Fibroblast of lung (primary cell): Measurements from ENCODE around the gene SNX30. TPM values are rescaled to one million over a fixed set of nuclear protein-coding genes. Genes with fewer than 3 reads are reported as not detected.
A peak's percentile ranks its signal among the peaks of the same experiment; 100 is the strongest.

Experiments
- DNase-seq, 2 donors: peaks; one replicate each; pipeline versions ENCODE4 v3.0.0 to v3.0.0-alpha.2; 2010; ENCODE audit warnings: low read depth in 2 of 2
- H2AFZ ChIP-seq: 2 replicates; pipeline ENCODE4 v1.5.1; 2012; ENCODE audit warnings: low read length, control low read depth, inconsistent platforms
- H3K27ac ChIP-seq: 2 replicates; pipeline ENCODE4 v1.5.1; 2011; ENCODE audit warnings: low read length, control low read depth; ENCODE audit not compliant: insufficient read depth
- H3K27me3 ChIP-seq: 2 replicates; pipeline ENCODE4 v1.5.1; 2011; ENCODE audit warnings: mild to moderate bottlenecking, low read length; ENCODE audit not compliant: control insufficient read depth, insufficient read depth
- H3K36me3 ChIP-seq: 2 replicates; pipeline ENCODE4 v1.5.1; 2011; ENCODE audit warnings: low read length; ENCODE audit not compliant: control insufficient read depth, insufficient read depth
- H3K4me1 ChIP-seq: 2 replicates; pipeline ENCODE4 v1.5.1; 2011; ENCODE audit warnings: low read length; ENCODE audit not compliant: control insufficient read depth, insufficient read depth; ENCODE audit errors: extremely low read depth
- H3K4me2 ChIP-seq: 2 replicates; pipeline ENCODE4 v1.5.1; 2011; ENCODE audit warnings: low read length, control low read depth; ENCODE audit not compliant: insufficient read depth; ENCODE audit errors: extremely low read depth
- H3K4me3 ChIP-seq, 4 experiments: fragments of 200-600 bp in 1 of 4; sonication (generic) in 1 of 4; replicated peaks in 1 of 4; 2 replicates each; pipeline ENCODE4 v1.5.1; 2011 to 2016; ENCODE audit warnings: low read length in 4 of 4, low read depth in 3 of 4, mild to moderate bottlenecking in 3 of 4, control low read depth in 2 of 4, inconsistent platforms in 1 of 4, mixed read lengths in 1 of 4; ENCODE audit not compliant: insufficient read depth in 1 of 4; ENCODE audit errors: control extremely low read depth in 1 of 4
- H3K79me2 ChIP-seq: 2 replicates; pipeline ENCODE4 v1.5.1; 2012; ENCODE audit warnings: mild to moderate bottlenecking, low read length, inconsistent platforms; ENCODE audit not compliant: control insufficient read depth, insufficient read depth
- H3K9ac ChIP-seq: 2 replicates; pipeline ENCODE4 v1.5.1; 2011; ENCODE audit warnings: mild to moderate bottlenecking, low read length, control low read depth; ENCODE audit not compliant: insufficient read depth
- H3K9me3 ChIP-seq: 2 replicates; pipeline ENCODE4 v1.5.1; 2012; ENCODE audit warnings: low read depth, low read length; ENCODE audit not compliant: control insufficient read depth, insufficient read depth
- H4K20me1 ChIP-seq: 2 replicates; pipeline ENCODE4 v1.5.1; 2011; ENCODE audit warnings: low read length; ENCODE audit not compliant: control insufficient read depth, insufficient read depth; ENCODE audit errors: extremely low read depth
- CTCF ChIP-seq, 2 donors: IDR thresholded peaks in 1 of 2; conservative IDR thresholded peaks in 1 of 2; 1 replicate in 1 of 2; 2 replicates in 1 of 2; pipeline ENCODE4 v1.5.1; 2011 to 2012; ENCODE audit warnings: low read length in 2 of 2, control low read depth in 1 of 2, inconsistent platforms in 1 of 2, low read depth in 1 of 2, mild to moderate bottlenecking in 1 of 2
- EZH2 ChIP-seq: IDR thresholded peaks from 2 replicates; pipeline ENCODE4 v1.5.1; 2012; ENCODE audit warnings: low read length, control low read depth, mild to moderate bottlenecking; ENCODE audit errors: missing control alignments
- polyA plus RNA-seq, 2 donors: library from polyadenylated mRNA; depleted of rRNA in 1 of 2; stranded (reverse) in 1 of 2; unstranded in 1 of 2; fragments of >200 nt; gene quantifications; 2 replicates each; pipeline ENCODE4 v1.2.1, GENCODE V29; 2011 to 2012; ENCODE audit warnings: missing spikeins in 1 of 2
- total RNA-seq: library from RNA; depleted of rRNA; stranded (reverse); fragments of >200 nt; gene quantifications from 2 replicates; pipeline ENCODE4 v1.2.1, GENCODE V29; 2014

Gene SNX30
- total and polyA plus RNA-seq, 2 donors (not counting 1 experiment from before 2014, with no cell fraction given), result 7.9 to 20.6 TPM

GRCh38 chr9:112861155-112861554 lies 110.6 kb downstream of the SNX30 start:
- no peak overlapping the region for H3K9ac ChIP-seq
- H4K20me1 ChIP-seq, result no peaks in the 10 kb centered on the region
- no peak overlapping the region for H3K4me3 ChIP-seq
- no peak for DNase-seq
- no peaks in the 10 kb centered on the region for H3K79me2 ChIP-seq
- no peak overlapping the region for H3K27ac ChIP-seq
- peaks cover 7% of the 10 kb centered on the region for H3K4me1 ChIP-seq
- no peak overlapping the region for H3K4me2 ChIP-seq
- TF ChIP-seq CTCF (conservative IDR thresholded peaks at IDR 0.05 in 1 of 2, IDR thresholded peaks at IDR 0.05 in 1 of 2; ENCODE audit: low read depth in 1 of 2, low read length in 2 of 2) (no peak), EZH2 (no peak)
- H3K27me3 ChIP-seq, result no peaks in the 10 kb centered on the region
- H3K36me3 ChIP-seq, result no peaks in the 10 kb centered on the region
- no peaks in the 10 kb centered on the region for H3K9me3 ChIP-seq
- no peak overlapping the region for H2AFZ ChIP-seq

GRCh38 chr9:112861638-112862555 lies 111.3 kb downstream of the SNX30 start:
- Histone ChIP-seq H3K36me3 (no peaks in the 10 kb centered on the region), H3K4me1 (peaks cover 7% of the 10 kb centered on the region), H3K4me2 (peak overlapping the region; percentile 40), H2AFZ (peak overlapping the region; percentile 16), H3K9ac (no peak overlapping the region), H3K79me2 (no peaks in the 10 kb centered on the region), H3K4me3 (no peak overlapping the region), H3K27ac (no peak overlapping the region), H3K9me3 (no peaks in the 10 kb centered on the region), H4K20me1 (no peaks in the 10 kb centered on the region), H3K27me3 (no peaks in the 10 kb centered on the region)
- no peak for TF ChIP-seq CTCF (conservative IDR thresholded peaks at IDR 0.05 in 1 of 2, IDR thresholded peaks at IDR 0.05 in 1 of 2; ENCODE audit: low read depth in 1 of 2, low read length in 2 of 2)
- peak; percentile 38 to 39 for DNase-seq

GRCh38 chr9:112863214-112863613 lies 112.7 kb downstream of the SNX30 start:
- no peak overlapping the region for H3K9ac ChIP-seq
- no peak overlapping the region for H2AFZ ChIP-seq
- no peaks in the 10 kb centered on the region for H4K20me1 ChIP-seq
- no peaks in the 10 kb centered on the region for H3K36me3 ChIP-seq
- H3K4me3 ChIP-seq, result no peak overlapping the region
- H3K27me3 ChIP-seq, result no peaks in the 10 kb centered on the region
- no peak overlapping the region for H3K4me2 ChIP-seq
- H3K27ac ChIP-seq, result no peak overlapping the region
- no peaks in the 10 kb centered on the region for H3K9me3 ChIP-seq
- DNase-seq, result peak in 1 of 2 donors; percentile 73
- TF ChIP-seq EZH2 (no peak), CTCF (conservative IDR thresholded peaks at IDR 0.05 in 1 of 2, IDR thresholded peaks at IDR 0.05 in 1 of 2; ENCODE audit: low read depth in 1 of 2, low read length in 2 of 2) (no peak)
- H3K79me2 ChIP-seq, result no peaks in the 10 kb centered on the region
- peaks cover 7% of the 10 kb centered on the region for H3K4me1 ChIP-seq
